Uterus (tissue), 4 donors: ENCODE measurements around the gene CUBN. TPM values are rescaled to one million over a fixed set of nuclear protein-coding genes. Genes with fewer than 3 reads are reported as not detected.

Experiments
- DNase-seq, 2 donors: peaks; one replicate each; pipeline ENCODE4 v3.0.0-alpha.2; 2019 to 2020
- H3K27ac ChIP-seq, 2 donors: fragments of 200-600 bp; sonication (generic); 1 replicate in 1 of 2; 2 replicates in 1 of 2; pipeline ENCODE4 v1.5.1; 2016 to 2018
- H3K27me3 ChIP-seq, 2 donors: fragments of 200-600 bp; sonication (generic); one replicate each; pipeline ENCODE4 v1.5.1; 2018 to 2019; ENCODE audit warnings: control low read depth in 1 of 2
- H3K36me3 ChIP-seq, 2 donors: fragments of 200-600 bp; sonication (generic); one replicate each; pipeline ENCODE4 v1.5.1; 2019; ENCODE audit warnings: control low read depth in 1 of 2
- H3K4me1 ChIP-seq, 2 donors: fragments of 200-600 bp; sonication (generic); one replicate each; pipeline ENCODE4 v1.5.1; 2018 to 2019; ENCODE audit warnings: control low read depth in 1 of 2
- H3K4me3 ChIP-seq, 2 donors: fragments of 200-600 bp; sonication (generic); 1 replicate in 1 of 2; 2 replicates in 1 of 2; pipeline ENCODE4 v1.5.1; 2018 to 2019; ENCODE audit warnings: mild to moderate bottlenecking in 1 of 2
- H3K9me3 ChIP-seq, 2 donors: fragments of 200-600 bp; sonication (generic); one replicate each; pipeline ENCODE4 v1.5.1; 2019; ENCODE audit warnings: control low read depth in 1 of 2
- POLR2A ChIP-seq, 2 donors: fragments of 450-650 bp; IDR thresholded peaks; one replicate each; pipeline ENCODE4 v1.6.1; 2016; ENCODE audit warnings: antibody characterized with exemption in 2 of 2, mild to moderate bottlenecking in 1 of 2, moderate library complexity in 1 of 2
- intact Hi-C: fragments of 100-400 bp; cut with DNase I; formaldehyde crosslinking; loops from one replicate; pipeline ENCODE4 v1.15.1; 2023; ENCODE audit warnings: low total_unique reads
- total RNA-seq, 4 donors: library from RNA; depleted of rRNA in 3 of 4; stranded (reverse); fragments of >200 nt in 3 of 4; gene quantifications; one replicate each; pipeline versions ENCODE4 v1.1.0 to v1.2.4, GENCODE V29; 2014 to 2023
- TF ChIP-seq, protein P1 (sequence below), 4 experiments: fragments of 200-600 bp in 2 of 4; fragments of 450-650 bp in 2 of 4; sonication (generic) in 2 of 4; IDR thresholded peaks; one replicate each; pipeline ENCODE4 v1.5.1; 2016 to 2019; ENCODE audit warnings: antibody characterized with exemption in 4 of 4, mild to moderate bottlenecking in 2 of 4, moderate library complexity in 1 of 4
- donor health status: DM: yes; HTN: yes; CAD: no.

The CUBN gene
- total RNA-seq, 4 donors from 2014 or later, result 3.5 to 9.5 (median 5.1) TPM

DNA sequence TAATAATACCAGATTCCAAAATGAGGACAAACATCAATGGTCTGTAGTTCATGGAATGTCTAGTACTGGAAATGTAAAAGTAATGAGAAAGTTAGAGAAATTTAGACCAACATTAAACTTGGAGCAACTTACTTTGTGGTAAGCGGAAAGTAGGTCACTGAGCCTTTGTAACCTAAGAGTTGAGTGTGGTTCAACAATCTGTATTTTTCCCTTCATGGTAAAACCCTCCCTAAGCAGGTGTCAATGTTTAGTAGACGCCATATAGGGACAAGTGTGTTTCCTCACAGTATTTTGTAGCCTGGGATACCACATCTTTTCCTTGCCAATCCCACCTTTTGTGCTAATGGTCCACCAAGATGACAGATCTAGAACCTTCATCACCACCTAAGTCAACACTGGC is 245.1 kb downstream of the CUBN start:
- Histone ChIP-seq H3K36me3 (no peaks in the 10 kb centered on the region), H3K27ac (no peak overlapping the region), H3K27me3 (no peaks in the 10 kb centered on the region), H3K9me3 (no peaks in the 10 kb centered on the region), H3K4me1 (no peaks in the 10 kb centered on the region), H3K4me3 (no peak overlapping the region)
- no peak for DNase-seq
- no peak for TF ChIP-seq POLR2A (IDR thresholded peaks at IDR 0.05)
- TF ChIP-seq, protein P1, sequence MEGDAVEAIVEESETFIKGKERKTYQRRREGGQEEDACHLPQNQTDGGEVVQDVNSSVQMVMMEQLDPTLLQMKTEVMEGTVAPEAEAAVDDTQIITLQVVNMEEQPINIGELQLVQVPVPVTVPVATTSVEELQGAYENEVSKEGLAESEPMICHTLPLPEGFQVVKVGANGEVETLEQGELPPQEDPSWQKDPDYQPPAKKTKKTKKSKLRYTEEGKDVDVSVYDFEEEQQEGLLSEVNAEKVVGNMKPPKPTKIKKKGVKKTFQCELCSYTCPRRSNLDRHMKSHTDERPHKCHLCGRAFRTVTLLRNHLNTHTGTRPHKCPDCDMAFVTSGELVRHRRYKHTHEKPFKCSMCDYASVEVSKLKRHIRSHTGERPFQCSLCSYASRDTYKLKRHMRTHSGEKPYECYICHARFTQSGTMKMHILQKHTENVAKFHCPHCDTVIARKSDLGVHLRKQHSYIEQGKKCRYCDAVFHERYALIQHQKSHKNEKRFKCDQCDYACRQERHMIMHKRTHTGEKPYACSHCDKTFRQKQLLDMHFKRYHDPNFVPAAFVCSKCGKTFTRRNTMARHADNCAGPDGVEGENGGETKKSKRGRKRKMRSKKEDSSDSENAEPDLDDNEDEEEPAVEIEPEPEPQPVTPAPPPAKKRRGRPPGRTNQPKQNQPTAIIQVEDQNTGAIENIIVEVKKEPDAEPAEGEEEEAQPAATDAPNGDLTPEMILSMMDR (IDR thresholded peaks at IDR 0.05), result no peak
- intact Hi-C loops, result no loop called here

GRCh38 chr10:16883084-16883483 is 246.5 kb downstream of the CUBN start:
- H3K4me3 ChIP-seq, result no peak overlapping the region
- TF ChIP-seq, protein P1 (IDR thresholded peaks at IDR 0.05), result no peak
- no peak for TF ChIP-seq POLR2A (IDR thresholded peaks at IDR 0.05)
- no peak overlapping the region for H3K27ac ChIP-seq
- no peaks in the 10 kb centered on the region for H3K4me1 ChIP-seq
- no peak for DNase-seq
- H3K9me3 ChIP-seq, result no peaks in the 10 kb centered on the region
- H3K36me3 ChIP-seq, result no peaks in the 10 kb centered on the region
- intact Hi-C loops, result no loop called here
- no peaks in the 10 kb centered on the region for H3K27me3 ChIP-seq

GRCh38 chr10:16870331-16870730 is 259.3 kb downstream of the CUBN start:
- no peak overlapping the region for H3K4me3 ChIP-seq
- DNase-seq, result no peak
- H3K36me3 ChIP-seq, result no peaks in the 10 kb centered on the region
- intact Hi-C loops, result no loop called here
- TF ChIP-seq, protein P1 (IDR thresholded peaks at IDR 0.05), result no peak
- no peak for TF ChIP-seq POLR2A (IDR thresholded peaks at IDR 0.05)
- H3K27ac ChIP-seq, result no peak overlapping the region
- H3K9me3 ChIP-seq, result no peaks in the 10 kb centered on the region
- no peaks in the 10 kb centered on the region for H3K4me1 ChIP-seq
- no peaks in the 10 kb centered on the region for H3K27me3 ChIP-seq

GRCh38 chr10:16867990-16868389 is 261.6 kb downstream of the CUBN start:
- Histone ChIP-seq H3K27me3 (no peaks in the 10 kb centered on the region), H3K9me3 (no peaks in the 10 kb centered on the region), H3K4me3 (no peak overlapping the region), H3K4me1 (no peaks in the 10 kb centered on the region), H3K36me3 (no peaks in the 10 kb centered on the region), H3K27ac (no peak overlapping the region)
- no peak for DNase-seq
- intact Hi-C loops, result no loop called here
- no peak for TF ChIP-seq POLR2A (IDR thresholded peaks at IDR 0.05)
- TF ChIP-seq, protein P1 (IDR thresholded peaks at IDR 0.05), result no peak

- no peaks in the 10 kb centered on the region for H3K36me3 ChIP-seq
- intact Hi-C loops, result no loop called here
- no peaks in the 10 kb centered on the region for H3K4me1 ChIP-seq
- no peak overlapping the region for H3K27ac ChIP-seq
- no peaks in the 10 kb centered on the region for H3K9me3 ChIP-seq
- no peak for TF ChIP-seq POLR2A (IDR thresholded peaks at IDR 0.05)
- TF ChIP-seq, protein P1 (IDR thresholded peaks at IDR 0.05), result no peak
- no peak overlapping the region for H3K4me3 ChIP-seq
- no peak for DNase-seq
- H3K27me3 ChIP-seq, result no peaks in the 10 kb centered on the region
Observed at GRCh38 chr10:16867556-16867955, 262.1 kb downstream of the CUBN start.
